ENCODE results near the gene SGCD.

SGCD gene

GRCh38 chr5:156706631-156707030, 379.7 kb downstream of the SGCD start:
- no peak for DNase-seq

GRCh38 chr5:156707750-156708149, 380.8 kb downstream of the SGCD start:
- DNase-seq = no peak

- DNase-seq = no peak
Measured at GRCh38 chr5:156715287-156715686, 388.3 kb downstream of the SGCD start.

- DNase-seq = no peak
Measured at GRCh38 chr5:156716591-156717380, 389.8 kb downstream of the SGCD start.

- DNase-seq = no peak
Measured at GRCh38 chr5:156718985-156719384, 392.0 kb downstream of the SGCD start.

- no peak for DNase-seq
Measured at GRCh38 chr5:156722358-156722757, 395.4 kb downstream of the SGCD start.

- no peak for DNase-seq
Measured at GRCh38 chr5:156735477-156735876, 408.5 kb downstream of the SGCD start.

- no peak for DNase-seq
Measured at GRCh38 chr5:156741516-156741915, 414.6 kb downstream of the SGCD start.

GRCh38 chr5:156753846-156754245, 426.9 kb downstream of the SGCD start:
- no peak for DNase-seq

- no peak for DNase-seq
Measured at GRCh38 chr5:156755421-156756087, 428.6 kb downstream of the SGCD start.

- DNase-seq = no peak
Measured at GRCh38 chr5:156758011-156758791, 431.2 kb downstream of the SGCD start.

GRCh38 chr5:156759156-156759555, 432.2 kb downstream of the SGCD start:
- DNase-seq = no peak

GRCh38 chr5:156762771-156763170, 435.8 kb downstream of the SGCD start:
- no peak for DNase-seq

GRCh38 chr5:156764176-156764971, 437.4 kb downstream of the SGCD start:
- no peak for DNase-seq

- no peak for DNase-seq
Measured at GRCh38 chr5:156774273-156774672, 447.3 kb downstream of the SGCD start.

GRCh38 chr5:156778139-156778706, 451.3 kb downstream of the SGCD start:
- DNase-seq = no peak

GRCh38 chr5:156778752-156779151, 451.8 kb downstream of the SGCD start:
- no peak for DNase-seq

- no peak for DNase-seq
Measured at GRCh38 chr5:156779436-156779835, 452.5 kb downstream of the SGCD start.

GRCh38 chr5:156783092-156783491, 456.1 kb downstream of the SGCD start:
- no peak for DNase-seq

- no peak for DNase-seq
Measured at GRCh38 chr5:156794687-156795086, 467.7 kb downstream of the SGCD start.

GRCh38 chr5:156798201-156798600, 471.2 kb downstream of the SGCD start:
- DNase-seq = no peak

- no peak for DNase-seq
Measured at GRCh38 chr5:156799171-156799570, 472.2 kb downstream of the SGCD start.

GRCh38 chr5:156800929-156801328, 474.0 kb downstream of the SGCD start:
- no peak for DNase-seq
